T47D (cell line): ENCODE measurements around the gene IRAK2.

Experiments used
- DNase-seq, 2 experiments: peaks; one replicate each; pipeline versions ENCODE4 v3.0.0 to v3.0.0-alpha.2; 2011 to 2012; ENCODE audit warnings: low read depth in 1 of 2, low spot score in 1 of 2
- JUND ChIP-seq: IDR thresholded peaks from 2 replicates; pipeline ENCODE4 v1.6.1; 2012; ENCODE audit warnings: low read depth
- in situ Hi-C: cut with HindIII; loops from 2 replicates; pipeline ENCODE4 v1.10.0; 2016; ENCODE audit warnings: low sequenced_read_pairs, low pct_unique_long_range_greater_than_20kb

The IRAK2 gene

DNA sequence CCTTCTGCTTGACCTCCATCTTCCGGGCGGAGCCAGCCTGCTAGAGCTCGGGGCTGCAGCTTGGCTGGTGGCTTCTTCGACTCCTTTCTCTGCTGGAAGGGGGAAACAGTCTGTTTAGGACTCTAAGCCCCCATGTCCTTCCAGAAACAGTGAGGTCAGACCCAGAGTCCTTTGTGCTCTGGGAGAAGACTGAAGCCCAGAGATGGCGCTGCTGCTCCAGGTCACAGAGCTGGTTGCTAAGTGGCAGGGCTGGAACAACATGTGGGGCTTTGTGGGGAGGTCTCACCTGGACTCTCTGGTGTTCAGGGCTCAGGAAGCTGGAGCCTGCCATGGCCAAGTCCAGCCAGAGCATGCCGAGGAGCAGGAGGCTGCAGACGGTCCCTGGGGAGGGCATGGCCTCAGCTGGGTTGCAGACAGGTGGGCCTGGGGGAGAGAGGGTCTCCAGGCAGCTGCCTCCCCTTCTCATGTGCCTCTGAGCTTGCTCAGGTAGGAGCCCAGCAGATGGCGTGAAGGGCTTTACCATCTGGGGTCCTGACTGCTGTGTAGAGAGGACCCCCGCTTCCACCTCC lies 125.2 kb downstream of the IRAK2 start:
- in situ Hi-C loops = no loop called here
- DNase-seq = no peak
- no peak for TF ChIP-seq JUND

- no peak for TF ChIP-seq JUND
- no peak for DNase-seq
- in situ Hi-C loops = no loop called here
Observed at GRCh38 chr3:10290481-10291176, 125.9 kb downstream of the IRAK2 start.

GRCh38 chr3:10291641-10292040 lies 126.9 kb downstream of the IRAK2 start:
- TF ChIP-seq JUND = no peak
- in situ Hi-C loops = no loop called here
- DNase-seq = no peak

- in situ Hi-C loops = no loop called here
- DNase-seq = no peak
- TF ChIP-seq JUND = no peak
Observed at GRCh38 chr3:10292505-10293419, 128.0 kb downstream of the IRAK2 start, which contains the start of gene GHRL. Gene GHRL, minus strand, starts transcription at chr3:10292947. Its CDS starts 2,767 bp downstream, at chr3:10290180.
